Activated B cell treated with CpG ODN at 0.5 μM for 24 hours (primary cell): ENCODE measurements around the gene OPA3. TPM values are rescaled to one million over a fixed set of nuclear protein-coding genes. Genes with fewer than 3 reads are reported as not detected.

Experiments
- ATAC-seq: fragments of 200-7000 bp; cut with Tn5 transposase; one replicate; pipeline ENCODE4 v1.10.0; 2021; ENCODE audit warnings: low read depth, mild to moderate bottlenecking, moderate library complexity
- CTCF ChIA-PET: fragments of 350-600 bp; sonication (Branson Sonifier 250); formaldehyde crosslinking; loops from one replicate; lab custom pipeline; 2021; ENCODE audit warnings: antibody characterized with exemption; lab: Charles Lee
- POLR2A ChIA-PET: fragments of 350-600 bp; sonication (Branson Sonifier 250); formaldehyde crosslinking; loops from one replicate; lab custom pipeline; 2021; ENCODE audit warnings: antibody characterized with exemption; lab: Charles Lee
- DNase-seq: peaks from one replicate; pipeline ENCODE4 v3.0.0; 2022
- H3K27ac Mint-ChIP-seq: one replicate; pipeline ENCODE4 v1.8.0; 2020; ENCODE audit warnings: mixed read lengths
- H3K27me3 Mint-ChIP-seq: one replicate; pipeline ENCODE4 v1.8.0; 2021; ENCODE audit warnings: mixed read lengths
- H3K36me3 Mint-ChIP-seq: one replicate; pipeline ENCODE4 v1.8.0; 2021; ENCODE audit warnings: low read depth, mixed read lengths
- H3K4me1 Mint-ChIP-seq: one replicate; pipeline ENCODE4 v1.8.0; 2021; ENCODE audit warnings: mixed read lengths
- H3K4me3 Mint-ChIP-seq: one replicate; pipeline ENCODE4 v1.8.0; 2020; ENCODE audit warnings: mild to moderate bottlenecking, mixed read lengths
- H3K9me3 Mint-ChIP-seq: one replicate; pipeline ENCODE4 v1.8.0; 2020; ENCODE audit warnings: mixed read lengths
- intact Hi-C: fragments of 100-400 bp; cut with micrococcal nuclease; formaldehyde crosslinking; loops from one replicate; pipeline ENCODE4 v1.15.1; 2024
- total RNA-seq: library from RNA; stranded (reverse); gene quantifications from 2 replicates; pipeline ENCODE4 v1.2.3, GENCODE V29; 2022
- TF ChIP-seq, protein P1 (sequence below): fragments of 200-600 bp; IDR thresholded peaks from one replicate; pipeline ENCODE4 v1.8.0; 2022; ENCODE audit warnings: antibody characterized with exemption, mild to moderate bottlenecking

Gene OPA3
- total RNA-seq, 1 donor from 2014 or later, result 14.4 TPM

GRCh38 chr19:45601115-45601514, 16.5 kb upstream of the OPA3 start:
- intact Hi-C loops, result no loop called here
- DNase-seq (no peak), ATAC-seq (no peak)
- Mint-ChIP-seq H3K4me3 (no peak overlapping the region), H3K36me3 (no peaks in the 10 kb centered on the region), H3K27me3 (peaks cover 62% of the 10 kb centered on the region), H3K4me1 (peaks cover 32% of the 10 kb centered on the region), H3K27ac (no peak overlapping the region), H3K9me3 (no peaks in the 10 kb centered on the region)
- TF ChIP-seq, protein P1, sequence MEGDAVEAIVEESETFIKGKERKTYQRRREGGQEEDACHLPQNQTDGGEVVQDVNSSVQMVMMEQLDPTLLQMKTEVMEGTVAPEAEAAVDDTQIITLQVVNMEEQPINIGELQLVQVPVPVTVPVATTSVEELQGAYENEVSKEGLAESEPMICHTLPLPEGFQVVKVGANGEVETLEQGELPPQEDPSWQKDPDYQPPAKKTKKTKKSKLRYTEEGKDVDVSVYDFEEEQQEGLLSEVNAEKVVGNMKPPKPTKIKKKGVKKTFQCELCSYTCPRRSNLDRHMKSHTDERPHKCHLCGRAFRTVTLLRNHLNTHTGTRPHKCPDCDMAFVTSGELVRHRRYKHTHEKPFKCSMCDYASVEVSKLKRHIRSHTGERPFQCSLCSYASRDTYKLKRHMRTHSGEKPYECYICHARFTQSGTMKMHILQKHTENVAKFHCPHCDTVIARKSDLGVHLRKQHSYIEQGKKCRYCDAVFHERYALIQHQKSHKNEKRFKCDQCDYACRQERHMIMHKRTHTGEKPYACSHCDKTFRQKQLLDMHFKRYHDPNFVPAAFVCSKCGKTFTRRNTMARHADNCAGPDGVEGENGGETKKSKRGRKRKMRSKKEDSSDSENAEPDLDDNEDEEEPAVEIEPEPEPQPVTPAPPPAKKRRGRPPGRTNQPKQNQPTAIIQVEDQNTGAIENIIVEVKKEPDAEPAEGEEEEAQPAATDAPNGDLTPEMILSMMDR, result no peak
- ChIA-PET CTCF (no interaction called here), POLR2A (no interaction called here)

DNA sequence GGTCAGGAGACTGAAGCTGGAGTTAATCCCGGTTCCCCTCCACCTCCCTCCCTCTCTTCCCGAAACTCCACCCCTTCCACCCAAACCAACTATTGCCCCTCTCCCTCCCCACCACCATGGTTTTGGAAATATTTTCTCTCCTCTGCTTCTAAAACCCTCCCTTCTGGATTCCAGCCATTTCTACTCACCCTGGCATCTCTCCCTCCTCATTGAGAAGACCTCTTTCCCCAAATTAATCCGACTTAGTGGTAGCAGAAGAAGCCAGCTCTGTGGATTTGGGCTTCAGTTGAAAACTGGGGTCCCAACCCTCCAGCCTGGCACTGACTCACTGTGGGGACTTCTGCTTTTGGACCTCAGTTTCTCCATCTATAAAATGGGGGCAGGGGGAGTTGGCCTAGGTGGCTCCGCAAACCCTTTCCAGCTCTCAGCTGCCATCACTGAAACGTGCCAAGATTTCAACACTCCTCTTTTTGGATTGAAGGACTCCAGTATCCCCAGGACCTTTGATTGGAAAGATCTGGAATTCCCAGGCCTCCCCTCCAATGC, 15.8 kb upstream of the OPA3 start:
- no peak for ATAC-seq
- no peak overlapping the region for H3K27ac Mint-ChIP-seq
- POLR2A ChIA-PET, result no interaction called here

DNA sequence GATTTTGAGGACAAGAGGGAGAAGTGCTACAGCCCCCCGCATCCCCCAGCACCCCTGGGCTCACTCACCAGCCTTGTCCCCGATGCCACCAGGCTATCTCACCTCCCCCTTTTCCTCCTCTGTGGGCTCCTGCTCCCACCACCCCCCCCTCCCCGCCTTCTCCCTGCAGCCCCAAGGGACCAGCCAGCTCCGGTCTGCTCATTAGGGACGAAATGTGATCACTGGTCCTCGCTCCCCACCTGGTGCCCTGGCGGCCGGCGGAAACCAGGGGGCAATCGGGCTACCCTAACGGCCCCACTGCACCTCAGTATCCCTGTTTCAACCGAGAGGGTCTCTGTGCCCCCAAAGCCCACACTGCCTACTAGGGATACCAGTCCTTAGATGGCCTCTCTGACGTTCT, 14.7 kb upstream of the OPA3 start:
- H3K27ac Mint-ChIP-seq, result no peak overlapping the region
- ATAC-seq (no peak), DNase-seq (no peak)
- H3K36me3 Mint-ChIP-seq, result no peaks in the 10 kb centered on the region
- peaks cover 32% of the 10 kb centered on the region for H3K4me1 Mint-ChIP-seq
- TF ChIP-seq, protein P1, result no peak
- H3K9me3 Mint-ChIP-seq, result no peaks in the 10 kb centered on the region
- ChIA-PET CTCF (interaction anchor here (1.0 to 1.4 kb wide), 2 partner anchors 42 to 43 kb away, joined by 4 to 7 read pairs; no protein-coding TSS in a partner anchor), POLR2A (interaction anchor here (1.0 kb wide), 1 partner anchor 43 kb away, joined by 3 read pairs; no protein-coding TSS in a partner anchor)
- H3K27me3 Mint-ChIP-seq, result peaks cover 72% of the 10 kb centered on the region
- intact Hi-C loops, result no loop called here
- H3K4me3 Mint-ChIP-seq, result no peak overlapping the region

More for the DNA sequence above, 15.8 kb upstream of the OPA3 start:
- no peaks in the 10 kb centered on the region for H3K36me3 Mint-ChIP-seq
- H3K4me3 Mint-ChIP-seq, result no peak overlapping the region
- DNase-seq, result no peak
- peaks cover 68% of the 10 kb centered on the region for H3K27me3 Mint-ChIP-seq
- H3K9me3 Mint-ChIP-seq, result no peaks in the 10 kb centered on the region
- TF ChIP-seq, protein P1, result no peak
- peaks cover 32% of the 10 kb centered on the region for H3K4me1 Mint-ChIP-seq
- CTCF ChIA-PET, result no interaction called here
- intact Hi-C loops, result no loop called here

DNA sequence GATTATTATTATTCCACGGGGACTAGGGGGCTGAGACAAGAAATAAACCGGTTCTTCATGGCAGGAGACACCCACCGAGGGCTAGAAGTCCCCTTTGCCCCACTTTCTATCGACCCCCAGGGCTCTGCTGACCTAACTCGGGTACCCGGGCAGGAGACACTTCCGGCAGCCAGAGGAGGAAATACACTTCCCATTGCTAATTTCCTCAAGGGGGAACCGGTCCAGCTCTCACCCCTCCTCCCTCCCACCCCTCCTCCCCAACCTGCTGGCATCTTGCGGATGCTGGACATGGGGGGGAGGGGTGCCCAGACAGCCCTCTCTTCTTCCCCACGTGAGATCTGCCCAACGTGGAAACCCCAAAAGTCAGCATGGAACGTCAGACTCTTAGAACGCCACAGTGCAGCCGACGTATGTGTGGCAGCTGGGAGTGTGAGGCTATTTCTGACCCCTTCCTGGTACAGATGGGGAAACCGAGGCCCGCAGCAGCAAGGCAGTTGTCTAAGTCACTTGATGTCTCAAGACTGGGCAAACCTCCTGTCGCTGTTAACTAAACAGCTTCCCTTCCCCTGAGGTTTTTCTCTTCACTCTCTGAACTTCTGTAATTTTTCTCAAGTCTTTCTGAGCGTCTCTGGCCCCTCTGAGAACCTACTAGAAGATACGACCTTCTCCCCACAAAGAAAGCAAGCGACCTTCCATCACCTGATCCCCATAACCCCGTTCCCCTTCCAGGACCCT, 13.8 kb upstream of the OPA3 start:
- intact Hi-C loops, result no loop called here
- H3K4me1 Mint-ChIP-seq, result peaks cover 32% of the 10 kb centered on the region
- no peak for DNase-seq
- peak overlapping the region; percentile 45 for H3K4me3 Mint-ChIP-seq
- POLR2A ChIA-PET, result interaction anchor here (1.0 kb wide), 1 partner anchor 44 kb away, joined by 3 read pairs; no protein-coding TSS in a partner anchor
- no peaks in the 10 kb centered on the region for H3K9me3 Mint-ChIP-seq
- ATAC-seq, result no peak
- TF ChIP-seq, protein P1, result no peak
- H3K27ac Mint-ChIP-seq, result no peak overlapping the region
- no peaks in the 10 kb centered on the region for H3K36me3 Mint-ChIP-seq
- CTCF ChIA-PET, result interaction anchor here (1.0 to 1.4 kb wide), 2 partner anchors 43 to 44 kb away, joined by 4 to 7 read pairs; no protein-coding TSS in a partner anchor
- H3K27me3 Mint-ChIP-seq, result peaks cover 74% of the 10 kb centered on the region

DNA sequence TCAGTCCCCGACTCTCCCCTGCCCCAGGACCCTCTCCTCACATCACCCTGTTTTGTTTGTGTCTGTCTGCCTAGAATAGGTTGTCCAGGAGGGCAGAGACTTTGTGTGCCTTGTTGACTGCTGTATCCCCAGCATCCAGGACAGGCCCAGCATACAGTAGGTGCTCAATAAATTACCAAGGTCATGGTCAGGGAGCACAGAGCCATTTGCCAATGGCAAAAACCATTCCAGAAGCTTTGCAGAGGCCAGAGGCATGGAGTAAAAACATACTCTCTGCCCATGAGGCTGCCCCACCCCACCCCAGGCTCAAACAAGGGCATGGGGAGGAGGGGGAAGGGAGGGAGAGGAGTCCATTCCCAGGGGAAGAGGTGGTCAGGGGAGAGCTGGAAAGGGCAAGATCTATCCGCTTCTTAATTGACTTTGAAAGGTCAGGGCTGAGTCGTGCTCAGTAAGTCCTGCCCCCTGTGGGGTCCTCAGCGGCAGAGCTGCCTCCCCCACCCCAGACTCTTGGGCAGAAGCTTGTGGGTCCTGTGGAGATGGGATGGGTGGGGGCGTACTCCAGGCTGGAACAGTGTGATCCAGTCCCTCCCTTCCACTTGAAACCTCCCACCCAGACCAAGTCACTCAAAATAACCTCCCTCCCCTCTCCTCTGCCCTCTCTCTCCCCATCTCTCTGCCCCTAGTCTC, 13.0 kb upstream of the OPA3 start:
- H3K36me3 Mint-ChIP-seq, result no peaks in the 10 kb centered on the region
- H3K9me3 Mint-ChIP-seq, result no peaks in the 10 kb centered on the region
- ChIA-PET CTCF (no interaction called here), POLR2A (no interaction called here)
- H3K4me1 Mint-ChIP-seq, result peaks cover 31% of the 10 kb centered on the region
- H3K4me3 Mint-ChIP-seq, result no peak overlapping the region
- H3K27me3 Mint-ChIP-seq, result peaks cover 68% of the 10 kb centered on the region
- no peak overlapping the region for H3K27ac Mint-ChIP-seq
- no peak for ATAC-seq
- no peak for DNase-seq
- TF ChIP-seq, protein P1, result no peak
- intact Hi-C loops, result no loop called here
